Neural progenitor cell (in vitro differentiated cells): Measurements from ENCODE around the gene VWA5B2.

Experiments used
- CTCF ChIP-seq: fragments of 200-600 bp; sonication (generic); IDR thresholded peaks from 2 replicates; pipeline ENCODE4 v1.5.1; 2017; ENCODE audit warnings: antibody characterized with exemption, mild to moderate bottlenecking
- EZH2 ChIP-seq: fragments of 200-600 bp; sonication (generic); IDR thresholded peaks from 2 replicates; pipeline ENCODE4 v1.6.1; 2017; ENCODE audit warnings: antibody characterized with exemption, mild to moderate bottlenecking, moderate library complexity

DNA sequence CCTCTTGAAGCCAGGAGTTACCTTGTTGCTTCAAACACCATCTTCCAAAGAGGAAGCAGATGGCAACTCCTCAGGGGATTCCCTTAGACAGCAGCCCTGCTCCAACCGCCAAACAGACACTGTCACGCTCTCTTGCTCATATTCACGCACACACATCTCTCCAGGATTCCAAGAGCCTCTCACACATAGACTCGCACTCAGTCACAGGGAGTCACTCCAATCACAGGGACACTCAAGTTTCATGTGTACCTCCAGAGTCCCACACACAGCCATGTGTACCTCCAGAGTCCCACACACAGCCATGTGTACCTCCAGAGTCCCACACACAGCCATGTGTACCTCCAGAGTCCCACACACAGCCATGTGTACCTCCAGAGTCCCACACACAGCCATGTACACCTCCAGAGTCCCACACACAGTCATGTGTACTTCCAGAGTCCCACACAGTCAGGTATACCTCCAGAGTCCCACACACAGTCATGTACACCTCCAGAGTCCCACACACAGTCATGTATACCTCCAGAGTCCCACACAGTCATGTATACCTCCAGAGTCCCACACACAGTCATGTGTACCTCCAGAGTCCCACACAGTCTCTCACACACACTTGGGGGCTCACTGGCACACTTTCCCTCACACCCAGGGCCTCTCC lies 6.1 kb downstream of the VWA5B2 start:
- TF ChIP-seq CTCF (no peak), EZH2 (no peak)
